NT2/D1 (cell line): ENCODE data around the gene OR2J1.
"Not testable (repeated sequence)": the region's sequence is repeated elsewhere in the genome, so short reads cannot be mapped to it uniquely, and the experiment has no call there.

ENCODE experiments used
- SUZ12 ChIP-seq: IDR thresholded peaks from 2 replicates; pipeline ENCODE4 v1.6.1; 2011; ENCODE audit not compliant: insufficient read length, insufficient read depth; ENCODE audit errors: extremely low read depth
- YY1 ChIP-seq: IDR thresholded peaks from 2 replicates; pipeline ENCODE4 v1.6.1; 2011; ENCODE audit not compliant: insufficient read length, insufficient read depth
- ZNF274 ChIP-seq: IDR thresholded peaks from 2 replicates; pipeline ENCODE4 v1.6.1; 2011; ENCODE audit warnings: mild to moderate bottlenecking, low read depth, low read length

DNA sequence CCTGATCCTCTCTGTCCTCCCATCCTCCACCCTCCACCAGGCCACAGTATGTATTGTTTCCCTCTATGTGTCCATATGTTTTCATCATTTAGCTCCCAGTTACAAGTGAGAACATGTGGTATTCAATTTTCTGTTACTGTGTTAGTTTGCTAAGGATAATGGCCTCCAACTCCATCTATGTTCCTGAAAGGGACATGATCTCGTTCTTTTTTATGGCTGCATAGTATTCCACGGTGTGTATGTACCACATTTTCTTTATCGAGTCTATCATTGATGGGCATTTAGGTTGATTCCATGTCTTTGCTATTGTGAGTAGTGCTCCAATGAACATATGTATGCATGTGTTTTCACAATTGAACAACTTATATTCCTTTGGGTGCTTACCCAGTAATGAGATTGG is 50.2 kb downstream of the OR2J1 start:
- TF ChIP-seq ZNF274, YY1, SUZ12: not testable (repeated sequence)
